Suprapubic skin (tissue), 4 donors: Measurements from ENCODE around the gene ADGRF3. TPM values are rescaled to one million over a fixed set of nuclear protein-coding genes. Genes with fewer than 3 reads are reported as not detected.

Experiments used
- DNase-seq, 2 donors: peaks; one replicate each; pipeline ENCODE4 v3.0.0-alpha.2; 2019; ENCODE audit warnings: low spot score in 2 of 2
- H3K27ac ChIP-seq: fragments of 200-600 bp; sonication (generic); one replicate; pipeline ENCODE4 v1.5.1; 2019
- H3K27me3 ChIP-seq: fragments of 200-600 bp; sonication (generic); one replicate; pipeline ENCODE4 v1.5.1; 2019
- H3K36me3 ChIP-seq: fragments of 200-600 bp; sonication (generic); one replicate; pipeline ENCODE4 v1.5.1; 2019
- H3K4me1 ChIP-seq: fragments of 200-600 bp; sonication (generic); one replicate; pipeline ENCODE4 v1.5.1; 2019
- H3K4me3 ChIP-seq: fragments of 200-600 bp; sonication (generic); one replicate; pipeline ENCODE4 v1.5.1; 2019; ENCODE audit warnings: mild to moderate bottlenecking
- H3K9me3 ChIP-seq: fragments of 200-600 bp; sonication (generic); one replicate; pipeline ENCODE4 v1.5.1; 2019
- CTCF ChIP-seq, 2 donors: fragments of 200-600 bp in 1 of 2; fragments of 450-650 bp in 1 of 2; sonication (generic) in 1 of 2; IDR thresholded peaks; one replicate each; pipeline ENCODE4 v1.5.1; 2016 to 2019; ENCODE audit warnings: antibody characterized with exemption in 2 of 2, mild to moderate bottlenecking in 1 of 2, moderate library complexity in 1 of 2
- EP300 ChIP-seq: sonication (generic); formaldehyde crosslinking; IDR thresholded peaks from one replicate; pipeline ENCODE4 v1.6.1; 2017; ENCODE audit warnings: antibody characterized with exemption
- POLR2A ChIP-seq, 2 donors: fragments of 450-650 bp; IDR thresholded peaks; one replicate each; pipeline ENCODE4 v1.6.1; 2017; ENCODE audit warnings: antibody characterized with exemption in 2 of 2, mild to moderate bottlenecking in 2 of 2, moderate library complexity in 2 of 2
- POLR2AphosphoS5 ChIP-seq, 3 donors: sonication (generic); formaldehyde crosslinking; IDR thresholded peaks; one replicate each; pipeline ENCODE4 v1.6.1; 2017; ENCODE audit warnings: antibody characterized with exemption in 3 of 3
- WGBS: methylation state at CpG from one replicate; pipeline ENCODE4 v1.1.5; 2018; 5-methylcytosine and 5-hydroxymethylcytosine counted together
- total RNA-seq, 4 donors: library from RNA; depleted of rRNA; stranded (reverse); fragments of >200 nt; gene quantifications; one replicate each; pipeline ENCODE4 v1.1.0, GENCODE V29; 2016

The ADGRF3 gene
- total RNA-seq, 4 donors from 2014 or later: 0.19 to 0.48 (median 0.21) TPM; not detected in 1

- H3K9me3 ChIP-seq: no peaks in the 10 kb centered on the region
- WGBS: 92% methylated on average over 5 of the region's 5 CpGs
- TF ChIP-seq POLR2A (IDR thresholded peaks at IDR 0.05) (no peak), POLR2AphosphoS5 (IDR thresholded peaks at IDR 0.05) (no peak)
These were observed 20.4 kb upstream of the ADGRF3 start for GRCh38 chr2:26366957-26367356.

GRCh38 chr2:26364669-26365068 is 18.1 kb upstream of the ADGRF3 start:
- peaks cover 19% of the 10 kb centered on the region for H3K4me1 ChIP-seq
- WGBS: 83% methylated on average over 4 of the region's 4 CpGs
- H3K27ac ChIP-seq: no peak overlapping the region
- peaks cover 15% of the 10 kb centered on the region for H3K36me3 ChIP-seq
- TF ChIP-seq CTCF (IDR thresholded peaks at IDR 0.05): no peak
- no peak for TF ChIP-seq POLR2A (IDR thresholded peaks at IDR 0.05)
- no peak for TF ChIP-seq POLR2AphosphoS5 (IDR thresholded peaks at IDR 0.05)
- TF ChIP-seq EP300: no peak
- DNase-seq: no peak
- H3K27me3 ChIP-seq: no peaks in the 10 kb centered on the region
- no peak overlapping the region for H3K4me3 ChIP-seq
- no peaks in the 10 kb centered on the region for H3K9me3 ChIP-seq

More at GRCh38 chr2:26366957-26367356, 20.4 kb upstream of the ADGRF3 start:
- no peaks in the 10 kb centered on the region for H3K27me3 ChIP-seq
- peaks cover 19% of the 10 kb centered on the region for H3K36me3 ChIP-seq
- peaks cover 11% of the 10 kb centered on the region for H3K4me1 ChIP-seq
- no peak overlapping the region for H3K27ac ChIP-seq
- H3K4me3 ChIP-seq: no peak overlapping the region
- no peak for DNase-seq

- no peaks in the 10 kb centered on the region for H3K9me3 ChIP-seq
- WGBS: 94% methylated on average over 3 of the region's 3 CpGs
- peaks cover 26% of the 10 kb centered on the region for H3K4me1 ChIP-seq
- no peaks in the 10 kb centered on the region for H3K27me3 ChIP-seq
- no peak for TF ChIP-seq POLR2AphosphoS5 (IDR thresholded peaks at IDR 0.05)
- TF ChIP-seq EP300: no peak
- TF ChIP-seq CTCF (IDR thresholded peaks at IDR 0.05): no peak
- no peak for TF ChIP-seq POLR2A (IDR thresholded peaks at IDR 0.05)
- H3K36me3 ChIP-seq: peaks cover 15% of the 10 kb centered on the region
- DNase-seq: no peak
- H3K4me3 ChIP-seq: no peak overlapping the region
- H3K27ac ChIP-seq: no peak overlapping the region
These were observed 17.4 kb upstream of the ADGRF3 start for GRCh38 chr2:26363958-26364357.

- Histone ChIP-seq H3K27me3 (no peaks in the 10 kb centered on the region), H3K9me3 (no peaks in the 10 kb centered on the region), H3K36me3 (peaks cover 14% of the 10 kb centered on the region), H3K4me1 (peaks cover 31% of the 10 kb centered on the region), H3K27ac (no peak overlapping the region), H3K4me3 (no peak overlapping the region)
- 44% methylated on average over 4 of the region's 4 CpGs for WGBS
- no peak for DNase-seq
- TF ChIP-seq POLR2A (IDR thresholded peaks at IDR 0.05): no peak
- no peak for TF ChIP-seq EP300
- no peak for TF ChIP-seq CTCF (IDR thresholded peaks at IDR 0.05)
- no peak for TF ChIP-seq POLR2AphosphoS5 (IDR thresholded peaks at IDR 0.05)
These were observed 16.7 kb upstream of the ADGRF3 start for GRCh38 chr2:26363323-26363722.

DNA sequence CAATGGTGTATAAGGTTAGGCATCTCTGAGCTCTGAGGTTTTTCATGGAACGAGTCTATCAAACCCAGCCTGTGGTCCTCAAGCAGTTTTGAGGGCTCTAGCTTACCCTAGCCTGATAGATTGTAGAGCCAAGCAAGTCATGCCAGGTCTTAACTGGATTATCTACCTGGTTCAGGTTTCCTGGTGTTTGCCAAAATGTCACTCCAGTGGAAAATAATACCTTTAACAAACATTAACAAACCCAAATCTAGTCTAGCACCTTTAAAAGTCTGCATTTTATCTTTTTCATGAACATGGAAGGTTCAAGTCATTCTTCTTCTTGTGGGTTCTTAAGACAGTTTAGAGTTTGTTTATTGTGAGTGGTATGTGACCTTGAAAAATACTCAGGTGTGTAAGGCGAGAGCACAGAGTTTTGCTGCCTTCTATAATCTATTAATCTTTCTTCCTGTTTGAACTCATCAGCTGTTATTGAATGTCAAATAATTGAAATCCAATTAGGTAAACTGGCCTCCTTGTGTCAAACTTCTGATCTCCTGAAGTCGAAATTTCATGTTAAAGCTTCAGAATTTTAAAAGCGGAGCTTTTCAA is 13.4 kb upstream of the ADGRF3 start:
- Histone ChIP-seq H3K36me3 (no peaks in the 10 kb centered on the region), H3K4me3 (no peak overlapping the region), H3K27me3 (no peaks in the 10 kb centered on the region), H3K4me1 (peaks cover 62% of the 10 kb centered on the region), H3K9me3 (no peaks in the 10 kb centered on the region), H3K27ac (no peak overlapping the region)
- WGBS: 73% methylated on average over 4 of the region's 4 CpGs
- TF ChIP-seq CTCF (IDR thresholded peaks at IDR 0.05) (no peak), POLR2A (IDR thresholded peaks at IDR 0.05) (no peak), POLR2AphosphoS5 (IDR thresholded peaks at IDR 0.05) (no peak), EP300 (no peak)
- DNase-seq: no peak

- TF ChIP-seq POLR2AphosphoS5 (IDR thresholded peaks at IDR 0.05): no peak
- TF ChIP-seq POLR2A (IDR thresholded peaks at IDR 0.05): no peak
- no peak for TF ChIP-seq CTCF (IDR thresholded peaks at IDR 0.05)
- TF ChIP-seq EP300: no peak
- Histone ChIP-seq H3K36me3 (no peaks in the 10 kb centered on the region), H3K27ac (peak overlapping the region; percentile 67), H3K27me3 (no peaks in the 10 kb centered on the region), H3K9me3 (no peaks in the 10 kb centered on the region), H3K4me3 (no peak overlapping the region), H3K4me1 (peaks cover 72% of the 10 kb centered on the region)
- DNase-seq: no peak
- WGBS: 62% methylated on average over 2 of the region's 2 CpGs
These were observed 10.2 kb upstream of the ADGRF3 start for GRCh38 chr2:26356771-26357170.
